Inflammatory macrophage treated with lipopolysaccharide for 4 hours (primary cell): ENCODE data around the gene LCN9.

ENCODE experiments used
- DNase-seq: peaks from one replicate; pipeline ENCODE4 v3.0.0-alpha.2; 2020

LCN9 gene

DNA sequence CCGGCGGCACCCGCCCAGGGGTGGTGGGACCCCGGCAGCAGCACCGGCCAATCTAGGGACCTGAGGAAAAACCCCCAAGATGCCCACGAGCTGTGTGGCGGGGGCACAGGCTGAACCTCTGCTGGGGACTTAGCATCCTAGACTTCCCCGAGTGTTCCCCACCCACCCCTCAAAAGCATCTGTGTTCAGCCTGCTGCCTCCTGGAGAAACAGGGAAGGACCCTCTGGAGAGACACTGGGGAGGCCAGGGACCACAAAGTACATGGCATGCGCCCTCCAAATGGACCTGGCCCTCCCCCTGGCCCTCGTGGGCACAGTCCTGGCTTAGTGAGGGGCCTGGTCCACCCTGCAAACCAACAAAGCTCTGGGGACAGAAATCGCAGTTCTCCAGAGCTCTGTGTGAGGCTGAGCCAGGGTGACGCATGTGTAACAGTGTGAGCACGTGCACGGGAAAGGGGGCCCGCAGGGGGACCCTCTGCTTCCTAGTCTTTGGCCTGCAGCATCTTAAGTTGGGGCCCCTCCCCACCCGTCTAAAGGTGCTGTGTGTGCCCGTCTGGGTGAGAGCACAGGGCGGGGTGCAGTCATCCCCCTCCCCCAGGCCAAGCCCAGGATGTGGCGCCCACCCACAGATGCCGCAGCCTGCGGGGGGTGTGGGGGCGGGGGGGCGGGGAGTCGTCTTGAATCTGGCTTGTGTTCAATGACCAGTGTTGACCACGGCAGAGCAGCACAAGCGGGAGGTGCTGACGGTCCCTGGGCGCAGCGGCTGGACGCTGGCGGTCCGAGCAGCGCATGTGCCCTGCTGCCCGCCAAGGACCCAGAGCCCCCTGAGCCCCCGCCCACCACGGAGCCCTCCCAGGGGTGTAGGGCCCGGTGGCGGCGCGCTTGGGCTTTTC is 38.2 kb downstream of the LCN9 start:
- DNase-seq: no peak

- DNase-seq: peak; percentile 6
Observed at GRCh38 chr9:135701959-135702721, 39.0 kb downstream of the LCN9 start, which contains the start of gene KCNT1. Gene KCNT1 (plus strand): TSS chr9:135702185. CDS start chr9:135702259, 74 bp downstream.

- DNase-seq: no peak
Observed at GRCh38 chr9:135703726-135704125, 40.6 kb downstream of the LCN9 start.

DNA sequence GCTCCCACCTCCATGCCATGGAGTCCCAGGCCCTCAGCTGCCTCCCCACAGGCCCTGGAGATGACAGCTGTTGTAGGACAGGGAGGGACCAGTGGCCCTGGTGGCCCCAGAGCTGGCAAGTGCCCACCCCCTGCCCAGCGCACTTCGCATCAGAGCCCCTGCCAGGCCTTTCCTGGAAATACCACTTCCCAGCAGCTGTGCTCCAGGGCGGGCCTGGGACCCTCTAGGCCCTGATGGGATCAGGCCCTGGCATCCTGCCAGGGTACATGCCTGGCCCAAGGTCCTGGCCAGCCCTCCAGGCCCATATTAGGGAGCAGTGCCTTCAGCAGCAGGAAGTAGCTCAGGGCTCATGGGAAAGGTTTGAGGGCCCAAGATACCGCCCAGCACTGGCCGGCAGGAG is 41.4 kb downstream of the LCN9 start:
- no peak for DNase-seq

GRCh38 chr9:135705376-135705775 is 42.3 kb downstream of the LCN9 start:
- no peak for DNase-seq

DNA sequence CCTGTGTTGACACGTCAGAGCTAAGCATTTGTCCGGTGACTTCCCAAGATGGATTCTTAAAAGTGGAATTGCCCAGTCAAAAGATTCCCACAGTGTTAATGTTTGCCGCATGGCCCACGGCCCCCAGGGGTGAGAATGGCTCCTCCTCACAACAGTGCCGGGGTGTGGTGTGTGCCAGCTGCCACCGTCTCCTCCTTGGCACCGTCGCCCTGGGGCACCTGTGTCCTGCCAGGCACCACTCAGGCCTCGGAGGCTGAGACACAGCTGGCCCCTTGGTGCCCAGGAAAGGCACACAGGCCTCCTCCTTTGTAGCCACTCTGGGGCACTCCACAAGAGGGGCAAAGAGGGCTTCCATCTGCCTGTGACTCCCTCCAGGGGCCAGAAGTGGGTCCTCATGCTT is 43.2 kb downstream of the LCN9 start:
- DNase-seq: no peak

GRCh38 chr9:135707252-135708138 is 44.4 kb downstream of the LCN9 start:
- no peak for DNase-seq

DNA sequence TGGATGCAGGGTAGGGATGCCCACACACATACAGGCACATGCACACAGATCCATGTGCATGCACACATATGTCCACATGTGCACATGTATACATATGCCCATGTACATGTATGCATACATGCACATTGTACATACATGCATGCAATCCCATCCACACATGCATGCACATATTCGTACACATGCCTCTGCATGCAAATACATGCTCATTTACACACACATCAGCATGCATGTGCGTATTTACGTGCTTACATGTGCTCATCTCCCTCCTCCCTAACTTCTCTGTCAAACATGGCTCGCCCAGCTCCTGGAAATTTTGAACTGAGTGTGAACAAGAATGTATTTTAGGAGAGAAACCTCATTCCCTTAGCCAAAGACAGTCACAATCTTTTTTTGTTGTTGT is 45.1 kb downstream of the LCN9 start:
- no peak for DNase-seq

GRCh38 chr9:135711391-135711790 is 48.3 kb downstream of the LCN9 start:
- DNase-seq: no peak

- no peak for DNase-seq
Observed at GRCh38 chr9:135711881-135712280, 48.8 kb downstream of the LCN9 start.

DNA sequence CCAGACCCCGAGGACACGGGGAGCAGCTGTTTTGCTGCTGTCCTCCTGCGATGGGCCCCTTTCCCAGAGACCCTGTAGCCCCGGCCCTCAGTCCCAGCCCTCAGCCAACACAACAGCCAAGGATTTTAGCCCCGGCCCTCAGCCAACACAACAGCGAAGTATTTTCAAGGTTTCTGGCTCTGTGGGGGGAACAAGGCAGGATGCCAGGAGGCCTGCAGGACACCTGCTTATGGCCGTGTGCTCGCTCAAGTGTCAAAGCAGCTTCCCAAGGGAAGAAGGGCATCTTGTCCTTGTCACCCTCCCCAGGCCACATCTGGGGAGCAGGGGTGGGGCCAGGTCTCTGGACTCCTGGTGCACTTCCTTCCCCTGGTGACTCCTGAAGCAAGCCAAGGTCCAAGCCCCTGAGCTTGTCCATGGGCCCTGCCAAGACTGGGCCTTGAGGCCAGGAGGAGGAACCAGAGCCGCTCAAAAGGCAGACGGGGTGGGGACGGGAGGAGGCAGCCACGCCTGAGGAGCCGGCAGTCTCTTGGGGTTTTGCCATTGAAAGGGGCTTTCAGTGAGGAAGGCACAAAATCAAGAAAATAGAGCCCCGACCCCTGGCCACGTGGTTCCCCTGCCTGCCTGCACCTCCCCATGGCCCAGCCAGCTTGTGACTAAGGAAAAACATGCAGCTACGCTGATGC is 49.6 kb downstream of the LCN9 start:
- no peak for DNase-seq

DNA sequence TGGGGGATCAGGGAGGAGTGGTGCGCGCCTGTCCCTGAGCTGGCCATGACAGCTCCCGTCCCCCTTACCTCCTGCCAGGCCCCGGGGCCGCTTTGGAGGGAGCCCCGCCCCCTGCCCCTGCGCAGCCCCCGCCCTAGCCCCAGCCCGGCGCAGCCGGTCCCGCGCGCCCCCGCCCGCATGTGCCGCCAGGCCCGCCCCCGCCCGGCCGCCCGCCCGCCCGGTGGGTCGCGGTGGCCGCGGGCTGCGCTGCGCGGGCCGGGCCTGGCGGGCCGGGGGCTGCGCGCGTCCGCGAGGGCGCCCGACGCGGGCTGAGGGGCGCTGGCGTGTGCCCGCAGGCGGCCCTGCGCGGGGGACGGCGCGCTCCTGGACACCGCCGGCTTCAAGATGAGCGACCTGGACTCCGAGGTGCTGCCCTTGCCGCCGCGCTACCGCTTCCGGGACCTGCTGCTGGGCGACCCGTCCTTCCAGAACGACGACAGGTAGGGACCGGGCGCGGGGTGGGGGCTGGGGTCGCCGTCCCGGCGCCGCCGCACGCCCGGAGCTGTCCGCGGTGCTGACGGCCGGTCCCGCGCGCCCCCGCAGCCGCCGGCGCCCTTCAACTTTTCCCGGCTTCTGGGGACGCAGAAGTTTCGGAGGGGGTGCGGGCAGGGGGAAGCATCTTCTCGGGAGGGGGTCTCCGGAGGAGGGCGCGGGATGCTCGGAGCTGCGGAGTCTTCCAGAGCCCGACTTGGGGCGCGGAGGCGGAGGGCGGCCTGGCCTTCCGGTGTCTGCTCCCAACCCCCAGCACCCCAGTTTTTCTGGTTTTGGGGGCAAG is 51.3 kb downstream of the LCN9 start:
- DNase-seq: no peak

DNA sequence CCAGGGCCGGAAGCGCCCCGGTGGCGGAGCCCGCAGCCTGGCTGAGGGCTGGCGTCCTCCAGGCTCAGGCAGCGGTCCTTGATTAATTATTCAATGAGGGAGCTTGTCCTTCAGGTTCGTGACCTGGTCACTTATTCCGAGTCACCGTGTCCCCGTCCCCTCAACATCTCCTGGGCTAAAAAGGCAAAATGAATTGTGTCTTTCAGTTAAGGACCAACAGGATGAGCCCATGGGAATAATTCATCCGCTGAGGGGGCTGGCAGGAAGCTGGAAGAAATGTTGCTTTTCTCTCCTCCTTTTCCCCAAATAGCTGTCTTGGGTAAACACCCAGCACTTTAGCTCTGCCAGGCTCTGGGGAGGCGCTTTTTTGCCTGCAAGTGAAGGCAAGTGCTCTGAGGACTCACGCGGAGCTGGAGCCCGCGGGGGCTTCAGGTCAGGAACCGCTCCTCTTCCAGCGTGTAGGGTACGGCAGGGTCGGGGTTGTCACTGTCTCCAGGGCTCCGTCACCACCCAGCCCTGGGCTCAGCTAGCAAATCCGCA is 52.0 kb downstream of the LCN9 start:
- DNase-seq: no peak

GRCh38 chr9:135716045-135716444 is 52.9 kb downstream of the LCN9 start:
- no peak for DNase-seq
